Stimulated activated CD8-positive, alpha-beta memory T cell treated with anti-CD3 and anti-CD28 coated beads, Interleukin-7, amount 100 ng/mL, for 1 hour (primary cell): Measurements from ENCODE around the gene NBL1.
"Not testable (repeated sequence)": the region's sequence is repeated elsewhere in the genome, so short reads cannot be mapped to it uniquely, and the experiment has no call there.

Experiments
- DNase-seq, 2 donors: peaks; one replicate each; pipeline ENCODE4 v3.0.0-alpha.2; 2020; ENCODE audit warnings: low read depth in 2 of 2

NBL1 gene

DNA sequence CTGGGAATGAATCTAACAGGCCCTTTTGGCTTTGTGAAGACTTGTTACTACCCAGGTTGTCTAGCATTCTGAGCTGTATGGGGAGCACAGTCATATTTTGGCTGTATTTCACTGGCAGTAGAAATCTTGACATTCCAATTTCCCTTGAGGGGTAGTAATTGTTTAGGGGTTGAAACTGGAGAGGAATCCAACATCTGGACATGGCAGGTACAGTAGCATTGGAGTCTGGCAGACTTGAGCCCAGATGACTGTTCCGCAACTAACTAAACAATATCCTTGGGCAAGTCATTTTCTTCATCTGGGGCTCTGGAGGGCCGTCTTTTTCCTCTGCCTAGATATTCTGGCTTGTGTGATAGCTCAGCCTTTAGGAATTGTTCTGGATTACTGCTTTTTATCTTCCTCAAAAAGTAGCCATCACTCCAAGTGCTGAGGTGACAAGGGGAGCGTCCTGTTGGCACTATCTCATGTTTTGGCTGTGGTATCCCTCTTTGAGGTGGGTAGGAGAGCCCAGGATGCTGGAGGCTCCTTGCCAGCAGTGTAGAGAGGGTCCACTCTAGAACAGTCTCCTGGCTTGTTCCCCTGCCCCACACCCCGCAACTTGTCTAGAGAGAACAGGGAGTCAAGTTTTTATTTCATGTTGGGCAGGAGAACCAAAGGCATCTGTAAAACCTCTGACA is 22.7 kb upstream of the NBL1 start:
- no peak for DNase-seq

DNA sequence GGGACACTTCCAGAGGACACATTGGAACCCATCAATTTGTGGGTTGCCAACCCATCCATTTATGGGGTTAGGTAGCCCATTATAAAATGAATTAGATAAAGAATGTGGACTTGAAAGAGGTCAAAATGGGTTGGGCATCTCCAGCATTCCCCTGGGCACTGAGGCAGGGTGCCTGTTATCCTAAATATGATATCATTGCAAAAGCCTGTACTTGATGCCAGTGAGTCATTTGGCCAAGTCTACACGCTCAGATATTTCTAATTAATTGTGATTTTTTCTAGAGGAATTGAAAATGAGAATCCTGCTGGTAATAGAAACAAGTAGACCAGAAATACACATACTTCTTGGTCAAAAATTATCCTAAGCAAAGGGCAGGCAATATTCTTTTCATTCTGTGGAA is 21.9 kb upstream of the NBL1 start:
- no peak for DNase-seq

DNA sequence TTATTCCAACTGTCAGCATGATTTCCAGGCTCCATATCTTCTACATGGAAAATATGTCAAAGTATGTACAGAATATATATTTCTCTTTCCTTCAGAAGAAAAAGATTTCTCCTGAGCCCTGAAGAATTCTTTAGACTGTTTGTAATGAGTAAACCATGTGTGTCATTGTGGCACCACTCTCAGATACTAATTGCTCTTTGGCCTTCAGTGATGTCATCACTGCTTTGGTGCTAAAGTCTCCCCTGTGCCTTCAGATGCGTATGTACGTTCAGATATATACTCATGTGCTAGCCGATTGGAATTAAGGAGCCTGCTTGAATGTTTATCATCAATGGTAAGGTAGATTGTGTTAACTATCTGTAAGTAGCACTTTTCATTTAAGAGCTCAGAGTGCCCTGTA is 20.6 kb upstream of the NBL1 start:
- no peak for DNase-seq

DNA sequence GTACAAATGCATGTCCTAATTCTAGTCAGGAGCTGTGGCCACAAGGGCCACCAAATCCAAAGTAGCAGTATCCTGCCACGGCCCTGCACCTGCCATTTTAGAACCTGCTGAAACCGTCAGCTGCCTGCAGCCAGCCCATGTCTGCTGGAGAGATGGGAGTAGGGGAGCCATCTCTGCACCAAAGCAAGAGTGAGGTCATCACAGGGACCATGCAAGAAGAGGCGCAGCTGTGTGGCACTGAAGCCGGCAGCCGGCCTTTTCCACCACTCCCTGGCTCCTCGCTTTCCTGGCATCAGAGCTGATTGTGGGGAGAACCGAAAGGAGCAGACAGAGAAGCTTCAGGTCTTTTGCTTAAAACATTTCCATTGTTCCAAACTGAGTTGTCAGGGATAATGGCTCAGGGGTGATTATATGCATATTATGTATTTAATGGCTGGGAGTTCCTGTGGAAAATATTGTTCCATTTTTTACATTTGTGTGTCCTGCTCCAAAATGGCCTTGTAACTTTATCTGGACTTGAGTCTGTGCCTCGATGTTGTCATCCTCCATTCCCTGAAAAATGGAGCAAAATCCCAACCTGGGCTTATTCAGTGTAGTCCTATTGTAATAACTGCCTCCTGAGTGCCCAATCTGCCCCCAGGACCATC is 18.7 kb upstream of the NBL1 start:
- DNase-seq, result no peak

DNA sequence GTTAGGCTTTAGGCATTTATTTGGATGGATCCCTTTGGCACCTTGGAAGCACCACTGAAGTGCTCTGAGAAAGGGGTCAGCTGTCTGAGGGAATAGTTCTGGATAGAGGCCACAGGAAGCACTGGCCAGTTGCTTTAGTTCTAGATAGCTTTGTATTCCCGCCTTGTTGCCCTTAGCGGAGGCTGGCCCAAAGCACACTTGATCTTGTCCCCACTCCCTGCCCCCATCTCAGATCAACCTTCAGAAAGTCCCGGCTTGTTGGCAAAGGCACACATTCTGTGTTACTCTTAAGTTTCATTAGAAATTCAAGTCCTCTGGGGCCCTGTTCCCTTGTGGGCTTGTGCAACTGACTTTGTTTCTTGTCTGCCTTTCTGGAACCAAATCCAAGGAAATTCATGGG is 15.2 kb upstream of the NBL1 start:
- no peak for DNase-seq

DNA sequence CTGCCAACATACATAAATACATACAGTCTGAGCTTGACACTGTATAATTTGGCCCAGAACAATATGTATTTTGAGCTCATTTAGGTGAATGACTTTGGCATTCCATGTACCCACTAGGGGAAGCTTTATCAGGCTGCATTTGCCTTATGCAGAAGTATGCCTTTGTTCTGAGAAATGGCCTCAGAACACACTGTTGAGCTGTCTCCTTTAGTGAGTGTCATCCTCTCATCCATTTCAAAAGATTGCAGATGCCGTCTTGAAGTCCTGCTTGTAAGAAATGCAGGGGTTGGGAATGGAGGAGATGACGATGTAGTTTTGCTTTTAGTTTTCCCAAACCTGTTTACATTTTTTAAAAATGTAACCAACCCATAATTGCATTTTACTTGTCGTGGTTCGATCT is 14.8 kb upstream of the NBL1 start:
- no peak for DNase-seq

DNA sequence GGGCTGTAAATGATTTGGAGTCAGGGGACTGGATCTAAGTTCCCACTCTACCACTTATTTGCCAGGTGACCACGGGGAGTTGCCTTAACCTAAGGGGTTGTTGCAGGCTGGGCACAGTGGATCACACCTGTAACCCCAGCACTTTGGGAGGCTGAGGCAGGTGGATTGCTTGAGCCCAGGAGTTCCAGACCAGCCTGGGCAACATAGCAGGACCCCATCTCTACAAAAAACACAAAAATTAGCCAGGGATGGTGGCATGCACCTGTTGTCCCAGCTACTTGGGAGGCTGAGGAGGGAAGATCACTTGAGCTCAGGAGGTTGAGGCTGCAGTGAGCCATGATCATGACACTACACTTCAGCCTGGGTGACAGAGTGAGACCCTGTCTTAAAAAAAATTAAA is 13.9 kb upstream of the NBL1 start:
- not testable (repeated sequence) for DNase-seq

DNA sequence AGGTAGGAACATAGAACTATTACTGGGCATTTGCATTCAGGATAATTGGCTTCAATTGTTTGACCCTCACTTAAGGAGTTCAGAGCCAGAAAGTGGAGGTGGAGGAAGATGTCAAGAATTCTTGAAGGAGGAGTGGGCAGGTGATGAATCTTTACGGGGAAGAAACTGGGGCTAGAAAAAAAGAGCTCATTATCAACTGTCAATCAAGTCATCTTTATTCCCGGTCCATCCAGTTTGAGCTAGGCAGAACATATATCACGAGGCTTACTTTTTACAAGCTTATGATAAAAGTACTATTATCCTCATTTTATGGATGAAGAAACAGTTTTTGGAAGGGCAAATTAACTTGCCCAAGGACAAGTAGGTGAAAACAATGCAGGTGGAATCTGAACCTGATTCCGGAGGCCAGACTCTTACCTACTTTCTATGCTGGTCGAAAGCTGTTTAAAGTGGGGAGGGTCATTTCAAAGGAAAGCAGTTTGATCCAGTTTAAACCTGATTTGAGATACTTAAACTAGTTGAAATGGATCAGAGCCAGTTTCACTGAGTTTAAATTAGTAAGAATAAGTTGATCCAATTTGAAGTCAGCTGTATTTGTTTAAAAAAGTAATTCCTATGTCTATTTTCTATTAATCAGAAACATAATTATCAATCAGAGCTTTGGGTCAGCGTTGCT is 13.3 kb upstream of the NBL1 start:
- no peak for DNase-seq

DNA sequence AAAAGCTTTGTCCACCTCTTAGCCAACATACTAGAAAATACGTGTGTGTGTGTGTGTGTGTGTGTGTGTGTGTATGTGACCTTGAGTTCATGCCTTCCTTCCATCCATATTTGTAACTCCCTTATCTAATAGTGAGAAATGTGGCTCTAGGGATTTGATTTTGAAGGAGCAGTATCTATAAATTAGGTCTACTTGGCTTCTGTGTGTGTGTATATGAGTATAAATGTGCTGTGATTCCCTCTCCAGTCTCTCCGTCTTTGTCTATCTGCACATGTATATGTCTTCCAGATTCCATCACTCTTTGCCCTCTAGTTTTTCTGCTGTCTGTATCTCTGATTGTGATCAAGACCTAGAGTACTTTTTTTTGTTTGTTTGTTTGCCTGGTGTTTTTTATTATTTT is 11.9 kb upstream of the NBL1 start:
- no peak for DNase-seq

DNA sequence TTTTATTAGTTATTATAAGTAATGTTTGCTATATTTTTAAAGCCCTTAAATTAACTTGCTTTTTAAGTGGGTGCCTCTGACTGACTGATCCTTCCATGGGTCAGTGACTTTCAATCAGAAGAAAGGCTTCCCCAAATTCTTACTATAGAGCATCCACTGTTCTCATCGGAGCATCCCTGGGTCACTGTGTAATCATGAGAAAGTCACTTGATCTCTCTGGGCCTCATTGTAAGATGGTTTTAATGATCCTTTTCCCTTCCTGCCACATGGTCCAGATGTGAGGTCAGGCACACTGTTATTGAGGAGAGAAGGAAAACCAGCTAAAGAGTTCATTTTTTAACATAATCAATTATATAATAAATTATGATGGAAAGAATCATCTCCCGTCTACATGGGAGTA is 11.0 kb upstream of the NBL1 start:
- DNase-seq, result no peak

DNA sequence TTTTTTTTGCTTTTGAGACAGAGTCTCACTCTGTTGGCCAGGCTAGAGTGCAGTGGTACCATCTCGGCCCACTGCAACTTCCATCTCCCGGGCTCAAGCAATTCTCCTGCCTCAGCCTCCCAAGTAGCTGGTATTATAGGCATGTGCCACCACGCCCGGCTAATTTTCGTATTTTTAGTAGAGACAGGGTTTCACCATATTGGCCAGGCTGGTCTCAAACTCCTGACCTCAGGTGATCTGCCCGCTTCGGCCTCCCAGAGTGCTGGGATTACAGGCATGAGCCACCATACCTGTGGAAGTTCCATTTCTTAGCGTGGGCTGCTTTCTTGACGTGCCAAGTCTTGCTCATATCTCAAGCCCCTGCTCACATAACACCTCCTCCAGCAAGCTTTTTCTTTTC is 9.0 kb upstream of the NBL1 start:
- not testable (repeated sequence) for DNase-seq

DNA sequence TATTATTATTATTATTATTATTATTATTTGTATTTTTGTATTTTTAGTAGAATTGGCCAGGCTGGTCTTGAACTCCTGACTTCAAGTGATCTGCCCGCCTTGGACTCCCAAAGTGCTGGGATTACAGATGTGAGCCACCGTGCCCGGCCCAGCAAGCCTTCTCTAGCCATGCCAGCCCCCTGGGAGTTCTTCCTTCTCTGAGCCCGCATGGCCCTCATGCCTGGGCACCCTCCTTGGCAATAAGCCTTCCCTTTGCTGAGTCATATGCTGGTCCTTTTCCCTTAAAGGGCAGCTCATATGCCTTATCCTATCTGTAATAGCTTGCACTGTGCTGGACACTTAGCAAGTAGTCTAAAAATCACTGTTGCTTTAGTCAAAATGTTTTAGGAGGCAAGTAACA is 8.5 kb upstream of the NBL1 start:
- DNase-seq, result no peak

DNA sequence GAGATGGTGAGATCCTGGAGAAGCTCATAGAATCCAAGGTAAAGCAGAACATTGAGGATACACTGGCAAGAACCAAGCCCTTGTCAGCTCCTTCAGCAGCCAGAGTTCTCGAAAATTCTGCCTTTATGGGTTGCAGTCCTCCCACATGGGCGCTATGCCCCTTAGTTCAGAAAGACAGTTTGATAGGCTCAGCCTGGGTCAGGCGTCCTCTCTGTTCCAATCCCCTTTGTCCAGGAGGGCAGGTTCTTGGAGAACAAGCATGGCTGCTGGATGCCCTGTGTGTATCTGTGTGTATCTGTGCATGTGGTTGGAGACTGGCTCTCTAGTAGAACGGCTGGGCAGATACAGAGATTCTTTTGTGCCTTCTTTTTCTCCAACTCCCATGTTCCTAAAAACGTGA is 8.0 kb upstream of the NBL1 start:
- DNase-seq, result no peak

DNA sequence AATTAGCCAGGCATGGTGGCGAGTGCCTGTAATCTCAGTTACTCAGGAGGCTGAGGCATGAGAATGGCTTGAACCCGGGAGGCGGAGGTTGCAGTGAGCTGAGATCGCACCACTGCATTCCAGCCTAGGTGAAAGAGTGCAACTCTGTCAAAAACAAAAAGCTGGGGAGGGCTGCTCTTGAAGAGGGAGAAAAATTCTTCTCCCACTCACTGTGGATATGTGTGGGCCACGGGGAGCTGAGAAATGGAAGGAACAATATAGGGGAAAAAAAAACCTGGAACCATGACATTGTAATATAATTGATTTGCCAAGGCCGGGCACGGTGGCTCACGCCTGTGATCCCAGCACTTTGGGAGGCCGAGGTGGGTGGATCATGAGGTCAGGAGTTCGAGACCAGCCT is 7.4 kb upstream of the NBL1 start:
- DNase-seq, result not testable (repeated sequence)

DNA sequence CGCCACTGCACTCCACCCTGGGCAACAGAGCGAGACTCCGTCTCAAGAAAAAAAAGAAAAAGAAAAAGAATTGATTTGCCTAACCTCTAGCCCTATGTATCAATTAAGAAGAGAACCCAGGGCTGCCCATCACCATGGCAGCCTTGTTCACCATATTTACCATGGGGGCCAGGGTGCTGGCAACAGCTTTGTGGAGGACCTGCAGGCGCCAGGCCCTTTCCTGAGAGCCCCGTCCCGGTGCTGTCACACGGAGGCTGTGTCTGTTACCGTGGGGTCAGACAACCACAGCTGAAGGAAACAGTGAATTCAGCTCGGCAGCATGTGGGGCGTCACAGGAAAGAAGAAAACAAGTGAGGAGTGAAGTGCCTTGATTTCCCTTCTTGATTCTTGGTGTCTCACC is 6.5 kb upstream of the NBL1 start:
- DNase-seq, result no peak

DNA sequence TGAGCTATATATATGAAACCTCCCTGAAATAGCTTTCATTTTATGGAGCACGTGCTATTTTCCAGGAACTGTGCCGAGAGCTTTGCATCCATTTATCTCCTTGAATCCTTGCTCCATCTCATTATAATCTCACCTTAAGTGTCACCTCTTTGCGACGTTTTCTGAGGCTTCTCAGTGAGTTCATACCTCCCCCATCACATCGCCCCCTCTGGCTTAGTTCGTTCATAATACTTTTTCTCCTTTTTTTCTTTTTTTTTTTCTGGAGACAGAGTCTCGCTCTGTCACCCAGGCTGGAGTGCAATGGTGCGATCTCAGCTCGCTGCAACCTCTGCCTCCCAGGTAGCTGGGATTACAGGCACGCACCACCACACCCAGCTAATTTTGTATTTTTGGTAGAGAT is 4.9 kb upstream of the NBL1 start:
- DNase-seq, result not testable (repeated sequence)

DNA sequence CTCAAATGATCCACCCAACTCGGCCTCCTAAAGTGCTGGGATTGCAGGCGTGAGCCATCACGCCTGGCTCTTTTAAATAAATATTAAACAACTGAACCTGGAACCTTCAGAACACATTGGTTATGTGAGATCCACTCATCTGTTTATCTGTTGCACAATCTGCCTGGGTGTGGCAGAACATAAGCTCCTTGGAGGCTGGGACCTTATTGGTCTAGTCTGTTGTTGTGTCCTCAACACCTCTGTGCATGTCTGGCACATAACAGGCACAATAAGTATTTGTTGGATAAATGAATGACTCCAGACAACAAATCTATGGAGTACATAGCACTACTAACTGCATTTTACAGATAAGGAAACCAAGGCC is 4.1 kb upstream of the NBL1 start:
- DNase-seq, result no peak

DNA sequence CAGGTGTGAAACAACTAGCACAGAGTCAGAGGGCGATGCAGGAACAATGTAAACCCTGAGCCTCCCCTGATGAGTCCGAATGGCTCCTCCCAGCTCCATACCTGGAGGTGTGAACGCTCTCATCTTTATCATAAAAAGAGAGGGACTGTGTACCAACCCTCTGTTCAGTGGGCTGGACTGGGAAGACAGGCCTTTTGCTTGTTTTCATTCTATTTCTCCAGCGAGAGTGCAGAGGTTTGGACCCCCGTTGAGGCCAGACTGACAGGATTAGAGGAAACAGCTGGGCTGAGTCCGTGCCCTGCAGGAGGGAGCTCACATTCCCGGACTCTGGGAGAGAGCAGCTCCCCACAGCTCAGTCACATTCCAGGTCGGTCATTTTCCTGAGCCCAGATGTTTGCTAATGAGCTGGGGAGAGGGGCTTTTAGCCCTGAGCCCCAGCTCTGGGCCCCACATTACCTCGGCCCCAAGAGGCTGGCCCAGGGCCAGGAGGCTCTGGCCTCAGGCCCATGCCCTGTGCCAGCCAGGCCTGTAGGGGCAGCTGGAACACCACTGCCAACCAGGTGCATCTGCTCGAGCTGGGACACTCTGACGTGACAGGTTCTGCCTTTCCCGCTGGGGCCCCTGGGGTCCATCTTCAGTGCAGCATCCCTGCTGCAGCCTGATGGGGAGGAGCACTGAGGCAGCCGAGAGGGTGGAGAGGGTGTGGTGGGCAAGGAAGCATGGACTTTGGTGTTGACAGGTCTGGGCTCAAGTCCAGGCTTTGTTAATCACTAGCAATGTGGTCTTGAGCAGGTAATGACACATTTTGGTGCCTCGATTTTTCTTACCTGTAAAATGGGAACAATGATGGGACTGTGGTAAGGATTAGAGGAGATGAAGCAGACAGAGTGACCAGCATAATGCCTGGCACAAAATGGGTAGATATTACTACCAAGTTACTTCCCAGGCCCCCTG is 3.5 kb upstream of the NBL1 start:
- DNase-seq, result no peak

DNA sequence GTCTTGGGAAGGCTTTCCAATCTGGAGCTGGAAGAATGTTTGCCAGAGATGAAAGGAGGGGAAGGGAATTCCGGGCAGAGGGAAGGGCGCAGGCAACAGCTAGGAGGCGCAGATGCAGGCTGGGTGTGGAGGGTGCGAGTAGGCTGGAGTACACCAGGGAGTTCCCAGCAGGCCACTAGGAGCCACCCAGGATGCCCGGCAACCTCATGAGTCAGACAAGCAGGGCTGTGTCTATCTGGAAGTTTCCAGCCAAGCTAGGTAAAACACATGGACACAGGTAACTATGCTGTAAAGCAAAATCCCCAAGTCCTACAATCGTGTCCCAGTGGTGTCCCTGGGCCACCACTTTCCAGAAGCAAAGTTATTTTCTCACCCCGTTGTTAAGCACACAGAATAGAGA is 990 bp upstream of the NBL1 start:
- DNase-seq, result no peak

DNA sequence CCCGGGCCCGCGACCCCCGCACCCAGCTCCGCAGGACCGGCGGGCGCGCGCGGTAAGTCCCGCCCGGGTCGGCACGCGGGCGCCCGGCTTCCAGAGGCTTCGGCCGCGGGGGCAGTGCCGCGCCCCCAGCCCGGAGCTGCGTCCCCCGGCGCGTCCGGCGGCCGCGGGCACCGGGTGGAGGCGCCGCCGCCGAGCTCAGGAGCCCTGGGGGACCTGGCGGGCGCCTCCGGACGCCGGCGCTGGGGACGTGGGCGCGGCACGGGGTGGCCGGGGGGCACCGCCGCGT is 227 bp downstream of the NBL1 start:
- no peak for DNase-seq

DNA sequence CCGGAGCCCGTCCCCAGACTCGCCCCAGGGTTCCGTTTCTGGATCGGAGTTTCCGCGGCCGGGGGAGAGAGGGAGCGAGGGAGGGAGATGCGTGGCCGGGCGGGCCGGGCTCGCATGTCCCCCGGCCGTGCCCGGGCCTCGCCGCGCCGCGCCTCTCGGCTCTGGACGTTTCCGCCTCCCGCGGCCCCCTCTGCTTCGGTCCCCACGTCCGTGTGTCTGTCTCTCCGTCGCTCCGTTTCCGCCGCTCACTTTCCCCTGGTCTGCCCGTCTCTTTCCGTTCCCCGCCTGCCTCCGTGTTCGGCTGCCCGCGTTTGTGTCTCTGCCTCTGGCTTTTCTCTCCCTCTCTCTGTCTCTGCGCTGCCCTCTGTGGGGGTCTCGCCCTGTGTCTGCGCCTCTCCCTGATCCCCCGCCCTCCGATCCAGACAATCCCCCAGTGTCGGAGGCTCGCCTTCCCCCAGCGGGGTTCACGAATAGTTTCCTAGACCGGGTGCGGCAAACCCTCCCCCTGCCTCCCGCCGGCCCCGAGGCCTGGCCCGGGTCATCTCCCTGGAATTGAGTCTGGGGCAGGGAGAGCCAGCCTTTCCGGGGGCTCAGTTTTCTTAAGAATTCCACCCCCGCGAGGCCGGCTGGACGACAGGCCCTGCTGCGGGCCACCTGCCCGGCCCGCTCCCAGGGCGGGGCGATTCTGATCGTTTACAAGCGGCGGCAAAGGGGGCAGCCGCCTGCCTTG is 735 bp downstream of the NBL1 start:
- peak; percentile 22 to 23 for DNase-seq
